OCI-LY7 (cell line): Measurements from ENCODE around the gene GAK.

Experiments
- EZH2phosphoT487 ChIP-seq: fragments of 200-600 bp; sonication (generic); IDR thresholded peaks from 2 replicates; pipeline ENCODE4 v1.6.1; 2018; ENCODE audit warnings: low read depth, borderline replicate concordance, mild to moderate bottlenecking, mixed run types, antibody characterized with exemption, low read length, moderate library complexity, mixed read lengths
- TF ChIP-seq, protein P1 (sequence below): fragments of 200-600 bp; sonication (generic); conservative IDR thresholded peaks from 2 replicates; pipeline ENCODE4 v1.5.1; 2014; ENCODE audit warnings: mild to moderate bottlenecking, antibody characterized with exemption, low read length, moderate library complexity, mixed read lengths

DNA sequence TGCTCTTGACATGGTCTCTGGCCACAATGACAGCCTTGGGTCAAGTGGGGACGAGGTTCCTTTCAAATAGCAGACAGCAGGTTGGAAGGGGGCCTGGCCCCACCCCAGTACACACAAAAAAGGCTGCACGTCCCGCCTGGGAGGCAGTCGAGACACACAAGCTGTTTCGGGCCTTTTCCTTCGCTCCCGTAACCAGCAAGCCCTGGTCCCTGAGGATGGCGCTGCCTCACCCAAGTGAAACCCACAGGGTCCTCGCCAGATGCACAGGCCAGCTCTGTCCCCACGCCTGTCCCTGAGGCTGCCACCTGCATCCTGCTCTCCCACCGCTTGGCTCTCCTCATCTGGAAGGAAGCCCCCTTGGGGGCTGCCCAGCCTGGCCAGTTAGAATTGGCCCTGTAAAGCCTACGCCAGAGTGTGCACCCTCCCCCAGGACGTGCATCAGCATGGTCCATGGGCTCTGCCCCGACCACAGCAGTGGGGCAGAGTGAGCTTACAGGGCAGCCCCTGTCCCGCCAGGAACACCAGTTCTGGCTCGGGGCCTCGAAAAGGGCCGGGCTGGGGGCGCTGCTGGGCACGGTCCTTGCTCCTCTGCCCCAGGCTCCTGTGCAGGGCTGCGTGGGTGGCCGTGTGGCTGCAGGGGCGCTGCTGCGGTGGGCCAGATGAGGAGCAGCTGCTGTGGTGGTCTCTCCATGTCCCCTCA, 108.2 kb downstream of the GAK start:
- TF ChIP-seq, protein P1, sequence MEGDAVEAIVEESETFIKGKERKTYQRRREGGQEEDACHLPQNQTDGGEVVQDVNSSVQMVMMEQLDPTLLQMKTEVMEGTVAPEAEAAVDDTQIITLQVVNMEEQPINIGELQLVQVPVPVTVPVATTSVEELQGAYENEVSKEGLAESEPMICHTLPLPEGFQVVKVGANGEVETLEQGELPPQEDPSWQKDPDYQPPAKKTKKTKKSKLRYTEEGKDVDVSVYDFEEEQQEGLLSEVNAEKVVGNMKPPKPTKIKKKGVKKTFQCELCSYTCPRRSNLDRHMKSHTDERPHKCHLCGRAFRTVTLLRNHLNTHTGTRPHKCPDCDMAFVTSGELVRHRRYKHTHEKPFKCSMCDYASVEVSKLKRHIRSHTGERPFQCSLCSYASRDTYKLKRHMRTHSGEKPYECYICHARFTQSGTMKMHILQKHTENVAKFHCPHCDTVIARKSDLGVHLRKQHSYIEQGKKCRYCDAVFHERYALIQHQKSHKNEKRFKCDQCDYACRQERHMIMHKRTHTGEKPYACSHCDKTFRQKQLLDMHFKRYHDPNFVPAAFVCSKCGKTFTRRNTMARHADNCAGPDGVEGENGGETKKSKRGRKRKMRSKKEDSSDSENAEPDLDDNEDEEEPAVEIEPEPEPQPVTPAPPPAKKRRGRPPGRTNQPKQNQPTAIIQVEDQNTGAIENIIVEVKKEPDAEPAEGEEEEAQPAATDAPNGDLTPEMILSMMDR = no peak
- no peak for TF ChIP-seq EZH2phosphoT487
